ENCODE measurements around the gene TBCD. TPM values are rescaled to one million over a fixed set of nuclear protein-coding genes. Genes with fewer than 3 reads are reported as not detected.

Gene TBCD
- total RNA-seq, result 28.2 and 55.2 TPM in 2 replicates

GRCh38 chr17:82751571-82752370, at the start of gene TBCD:
TBCD (plus strand) TSS chr17:82752065; CDS start chr17:82752194, 129 bp downstream.

GRCh38 chr17:82716203-82717010, 35.5 kb upstream of the TBCD start, which contains the start of gene FN3KRP:
FN3KRP (plus strand) TSS chr17:82716706; CDS start chr17:82716756, 50 bp downstream.

GRCh38 chr17:82734987-82735866, 16.6 kb upstream of the TBCD start, which contains the start of gene FN3K:
FN3K (plus strand) TSS chr17:82735615; CDS start chr17:82735637, 22 bp downstream.

GRCh38 chr17:82839617-82840292, 87.9 kb downstream of the TBCD start, which contains the start of gene ZNF750:
ZNF750 (minus strand) TSS chr17:82840022; CDS start chr17:82832454, 7,568 bp downstream.

Other genes starting within 250 kb of the TBCD start
- gene FOXK2, start 232.3 kb upstream of the TBCD start, total RNA-seq, result 24.6 and 35.0 TPM in 2 replicates
- 69.2 and 88.5 TPM in 2 replicates for gene WDR45B, start 103.6 kb upstream of the TBCD start, total RNA-seq
- 5.5 and 6.2 TPM in 2 replicates for gene RAB40B, start 53.4 kb upstream of the TBCD start, total RNA-seq
- 9.2 and 15.0 TPM in 2 replicates for gene FN3KRP, start 35.4 kb upstream of the TBCD start, total RNA-seq
- gene FN3K, start 16.4 kb upstream of the TBCD start, total RNA-seq, result 5.9 and 10.4 TPM in 2 replicates
- gene ZNF750, start 88.0 kb downstream of the TBCD start, total RNA-seq, result not detected in 2 replicates